Pancreas (tissue), 10 donors: ENCODE results near the gene EML6. TPM values are rescaled to one million over a fixed set of nuclear protein-coding genes. Genes with fewer than 3 reads are reported as not detected.
"Not testable (repeated sequence)": the region's sequence is repeated elsewhere in the genome, so short reads cannot be mapped to it uniquely, and the experiment has no call there.

Experiments used
- ATAC-seq, 4 donors: fragments of 200-7000 bp; cut with Tn5 transposase; one replicate each; pipeline versions ENCODE4 v1.8.0 to v1.9.1; 2020; ENCODE audit warnings: mild to moderate bottlenecking in 4 of 4, moderate library complexity in 4 of 4
- DNase-seq, 6 donors: peaks; one replicate each; pipeline ENCODE4 v3.0.0-alpha.2; 2020
- FAIRE-seq: peaks from 2 replicates; lab custom pipeline; 2012; peaks lifted over from hg19 to GRCh38; lab: Jason Lieb, UNC
- H3K27ac ChIP-seq, 4 donors: fragments of 200-600 bp; sonication (generic); 1 replicate in 3 of 4; 2 replicates in 1 of 4; pipeline versions ENCODE4 v1.5.0 to v1.8.0; 2020
- H3K27me3 ChIP-seq, 4 donors: fragments of 200-600 bp; one replicate each; pipeline ENCODE4 v1.8.0; 2021
- H3K36me3 ChIP-seq, 3 donors: fragments of 200-600 bp; sonication (generic) in 1 of 3; one replicate each; pipeline versions ENCODE4 v1.5.0 to v1.8.0; 2020 to 2021
- H3K4me1 ChIP-seq, 3 donors: fragments of 200-600 bp; one replicate each; pipeline ENCODE4 v1.8.0; 2021
- H3K4me3 ChIP-seq, 4 donors: fragments of 200-600 bp; sonication (generic) in 2 of 4; one replicate each; pipeline versions ENCODE4 v1.5.0 to v1.8.0; 2020 to 2021
- H3K9me3 ChIP-seq, 4 donors: fragments of 200-600 bp; one replicate each; pipeline ENCODE4 v1.8.0; 2021
- WGBS, 2 donors: extraction: QIAGEN DNeasy Blood & Tissue Kit; methylation state at CpG; one replicate each; pipeline ENCODE4 v1.1.7; 2013; 5-methylcytosine and 5-hydroxymethylcytosine counted together
- intact Hi-C, 3 donors: fragments of 100-400 bp; cut with DNase I; formaldehyde crosslinking; loops; one replicate each; pipeline versions ENCODE4 v1.11.1 to v1.14.2; 2022
- polyA plus RNA-seq, 2 donors: library from polyadenylated mRNA; stranded (reverse); fragments of 200-250 nt; gene quantifications; one replicate each; pipeline ENCODE4 v1.2.3, GENCODE V29; 2013
- total RNA-seq, 6 donors: library from RNA; stranded (reverse); fragmentation: NEBNext Ultra II Directional in 4 of 6; extraction: Animal tissue kit (Norgen Biotek cat#: 25700) in 4 of 6; gene quantifications; one replicate each; pipeline versions ENCODE4 v1.2.1 to v1.2.4, GENCODE V29; 2021 to 2023
- TF ChIP-seq, protein P1 (sequence below), 4 donors: fragments of 200-600 bp; sonication (generic) in 3 of 4; IDR thresholded peaks; one replicate each; pipeline versions ENCODE4 v1.5.0 to v1.8.0; 2021; ENCODE audit warnings: antibody characterized with exemption in 4 of 4
- donor health status: healthy with polysubstance abuse.
- donor health status: DM: no; HTN: no; CAD: no; lungs with moderate emphysema.
- donor health status: DM: no; HTN: no; CAD: no.
- donor health status: control.
- donor health status: control.
- donor health status: Bipolar disorder and iron deficiency.
- donor health status: DM: yes; HTN: yes; CAD: no.
- donor health status: DM: no; HTN: no; CAD: no.
- donor health status: DM: no; HTN: no; CAD: no.
- donor health status: DM: yes; HTN: yes; CAD: no.

The EML6 gene
- total and polyA plus RNA-seq, 8 donors, result 1.2 to 4.9 (median 2.2) TPM

DNA sequence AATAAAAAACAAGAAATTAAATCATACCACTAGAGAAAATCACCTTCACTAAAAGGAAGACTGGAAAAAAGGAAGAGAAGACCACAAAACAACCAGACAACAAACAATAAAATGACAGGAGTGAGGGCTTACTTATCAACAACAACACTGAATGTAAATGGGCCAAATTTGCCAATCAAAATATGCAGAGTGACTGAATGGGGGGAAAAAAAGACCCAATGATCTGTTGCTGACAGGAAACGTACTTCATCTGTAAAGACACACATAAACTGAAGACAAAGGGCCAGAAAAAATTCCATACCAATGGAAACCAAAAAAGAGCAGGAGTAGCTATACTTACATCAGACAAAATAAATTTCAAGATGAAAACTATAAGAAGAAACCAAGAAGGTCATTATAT is 25.5 kb upstream of the EML6 start:
- FAIRE-seq, result no peak
- WGBS, 2 donors, result 92 to 96% methylated on average over 1 of the region's 1 CpG

DNA sequence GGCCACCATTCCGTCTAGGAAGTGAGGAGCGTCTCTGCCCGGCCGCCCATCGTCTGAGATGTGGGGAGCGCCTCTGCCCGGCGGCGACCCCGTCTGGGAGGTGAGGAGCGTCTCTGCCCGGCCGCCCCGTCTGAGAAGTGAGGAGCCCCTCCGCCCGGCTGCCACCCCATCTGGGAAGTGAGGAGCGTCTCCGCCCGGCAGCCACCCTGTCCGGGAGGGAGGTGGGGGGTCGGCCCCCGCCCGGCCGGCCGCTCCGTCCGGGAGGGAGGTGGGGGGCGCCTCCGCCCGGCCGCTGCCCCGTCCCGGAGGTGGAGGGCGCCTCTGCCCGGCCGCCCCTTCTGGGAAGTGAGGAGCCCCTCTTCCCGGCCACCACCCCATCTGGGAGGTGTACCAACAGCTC is 24.5 kb upstream of the EML6 start:
- H3K27ac ChIP-seq, H3K4me1 ChIP-seq, H3K36me3 ChIP-seq, H3K4me3 ChIP-seq, DNase-seq, ATAC-seq, H3K27me3 ChIP-seq, intact Hi-C loops, H3K9me3 ChIP-seq, FAIRE-seq: not testable (repeated sequence)
- WGBS, 2 donors, result 94 to 97% methylated on average over 30 to 37 of the region's 37 CpGs

More for the DNA sequence above, 25.5 kb upstream of the EML6 start:
- H3K27ac ChIP-seq, result no peak overlapping the region
- TF ChIP-seq, protein P1, sequence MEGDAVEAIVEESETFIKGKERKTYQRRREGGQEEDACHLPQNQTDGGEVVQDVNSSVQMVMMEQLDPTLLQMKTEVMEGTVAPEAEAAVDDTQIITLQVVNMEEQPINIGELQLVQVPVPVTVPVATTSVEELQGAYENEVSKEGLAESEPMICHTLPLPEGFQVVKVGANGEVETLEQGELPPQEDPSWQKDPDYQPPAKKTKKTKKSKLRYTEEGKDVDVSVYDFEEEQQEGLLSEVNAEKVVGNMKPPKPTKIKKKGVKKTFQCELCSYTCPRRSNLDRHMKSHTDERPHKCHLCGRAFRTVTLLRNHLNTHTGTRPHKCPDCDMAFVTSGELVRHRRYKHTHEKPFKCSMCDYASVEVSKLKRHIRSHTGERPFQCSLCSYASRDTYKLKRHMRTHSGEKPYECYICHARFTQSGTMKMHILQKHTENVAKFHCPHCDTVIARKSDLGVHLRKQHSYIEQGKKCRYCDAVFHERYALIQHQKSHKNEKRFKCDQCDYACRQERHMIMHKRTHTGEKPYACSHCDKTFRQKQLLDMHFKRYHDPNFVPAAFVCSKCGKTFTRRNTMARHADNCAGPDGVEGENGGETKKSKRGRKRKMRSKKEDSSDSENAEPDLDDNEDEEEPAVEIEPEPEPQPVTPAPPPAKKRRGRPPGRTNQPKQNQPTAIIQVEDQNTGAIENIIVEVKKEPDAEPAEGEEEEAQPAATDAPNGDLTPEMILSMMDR (IDR thresholded peaks at IDR 0.05), result no peak
- H3K27me3 ChIP-seq, result no peaks in the 10 kb centered on the region
- no peak for DNase-seq
- no peak overlapping the region for H3K4me3 ChIP-seq
- H3K4me1 ChIP-seq, result no peaks in the 10 kb centered on the region
- H3K9me3 ChIP-seq, result no peaks in the 10 kb centered on the region
- intact Hi-C loops, result no loop called here
- ATAC-seq, result no peak
- no peaks in the 10 kb centered on the region for H3K36me3 ChIP-seq

DNA sequence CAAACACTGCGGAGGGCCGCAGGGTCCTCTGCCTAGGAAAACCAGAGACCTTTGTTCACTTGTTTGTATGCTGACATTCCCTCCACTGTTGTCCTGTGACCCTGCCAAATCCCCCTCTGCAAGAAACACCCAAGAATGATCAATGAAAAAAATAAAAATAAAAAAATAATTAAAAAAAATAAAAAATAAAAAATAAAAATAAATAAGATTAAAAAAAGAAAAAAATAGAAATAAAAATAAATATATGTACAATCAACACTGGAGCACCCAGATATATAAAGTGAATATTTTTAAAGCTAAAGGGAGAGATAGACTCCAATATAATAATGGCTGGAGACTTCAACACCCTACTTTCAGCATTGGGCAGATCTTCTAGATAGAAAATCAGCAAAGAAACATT is 23.8 kb upstream of the EML6 start:
- no peak for FAIRE-seq

DNA sequence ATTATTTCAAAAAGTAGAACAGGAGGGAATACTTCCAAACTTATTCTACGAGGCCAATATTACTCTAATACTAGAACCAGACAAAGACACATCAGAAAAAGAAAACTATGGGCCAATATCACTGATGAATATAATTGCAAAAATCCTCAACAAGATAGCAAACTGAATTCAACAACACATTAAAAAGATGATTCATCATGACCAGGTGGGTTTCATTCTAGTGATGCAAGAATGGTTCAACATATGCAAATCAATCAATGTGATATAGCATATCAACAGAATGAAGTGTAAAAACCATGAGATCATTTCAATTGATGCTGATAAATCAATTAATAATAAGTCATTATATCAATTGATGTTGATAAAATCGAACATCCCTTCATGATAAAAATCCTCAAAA is 22.4 kb upstream of the EML6 start:
- FAIRE-seq (no peak), ATAC-seq (no peak), DNase-seq (no peak)
- WGBS, 2 donors, result 75 to 78% methylated on average over 2 of the region's 2 CpGs
- H3K9me3 ChIP-seq, result no peaks in the 10 kb centered on the region
- no peaks in the 10 kb centered on the region for H3K4me1 ChIP-seq
- no peaks in the 10 kb centered on the region for H3K27me3 ChIP-seq
- no peak overlapping the region for H3K4me3 ChIP-seq
- no peak overlapping the region for H3K27ac ChIP-seq
- no peaks in the 10 kb centered on the region for H3K36me3 ChIP-seq
- intact Hi-C loops, result loop anchor here in 1 of 3 donors (10.0 kb wide), 1 partner anchor 46 kb away; no protein-coding TSS in a partner anchor
- TF ChIP-seq, protein P1 (IDR thresholded peaks at IDR 0.05), result no peak

More for the DNA sequence above, 23.8 kb upstream of the EML6 start:
- ATAC-seq (no peak), DNase-seq (no peak)
- no peak overlapping the region for H3K27ac ChIP-seq
- intact Hi-C loops, result loop anchor here in 1 of 3 donors (10.0 kb wide), 1 partner anchor 45 kb away; no protein-coding TSS in a partner anchor
- TF ChIP-seq, protein P1 (IDR thresholded peaks at IDR 0.05), result no peak
- no peaks in the 10 kb centered on the region for H3K36me3 ChIP-seq
- H3K9me3 ChIP-seq, result no peaks in the 10 kb centered on the region
- 95 to 97% methylated on average over 2 of the region's 2 CpGs for WGBS, 2 donors
- H3K27me3 ChIP-seq, result no peaks in the 10 kb centered on the region
- no peak overlapping the region for H3K4me3 ChIP-seq
- H3K4me1 ChIP-seq, result no peaks in the 10 kb centered on the region

DNA sequence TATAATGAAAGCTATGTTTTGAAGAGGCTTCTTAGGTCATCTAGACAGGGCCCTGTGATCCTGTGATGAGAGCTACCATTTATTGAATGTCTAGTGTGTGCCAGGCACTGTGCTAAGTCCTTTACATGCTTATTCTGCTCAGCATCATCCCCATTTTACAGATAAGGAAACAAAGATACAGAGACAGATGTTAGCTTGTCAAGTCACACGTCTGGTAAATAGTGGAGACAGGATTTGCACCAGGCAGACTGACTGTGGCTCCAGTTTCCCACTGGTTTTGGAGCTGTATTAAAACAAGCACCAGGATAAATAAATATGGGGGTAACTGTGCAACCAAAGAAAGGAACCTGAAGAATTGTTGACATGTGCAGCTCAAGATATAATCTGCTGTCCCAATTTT is 19.2 kb upstream of the EML6 start:
- 75 to 77% methylated on average over 1 of the region's 1 CpG for WGBS, 2 donors
- DNase-seq (no peak), FAIRE-seq (no peak), ATAC-seq (no peak)
- Histone ChIP-seq H3K4me3 (no peak overlapping the region), H3K9me3 (no peaks in the 10 kb centered on the region), H3K27ac (no peak overlapping the region), H3K4me1 (no peaks in the 10 kb centered on the region), H3K36me3 (no peaks in the 10 kb centered on the region), H3K27me3 (no peaks in the 10 kb centered on the region)
- intact Hi-C loops, result loop anchor here in 1 of 3 donors (10.0 kb wide), 1 partner anchor 49 kb away; no protein-coding TSS in a partner anchor
- TF ChIP-seq, protein P1 (IDR thresholded peaks at IDR 0.05), result no peak
